B cell (primary cell): ENCODE measurements around the gene QRFP. TPM values are rescaled to one million over a fixed set of nuclear protein-coding genes. Genes with fewer than 3 reads are reported as not detected.

Experiments
- ATAC-seq: fragments of 200-7000 bp; cut with Tn5 transposase; one replicate; pipeline ENCODE4 v1.10.0; 2021; ENCODE audit warnings: low read depth, mild to moderate bottlenecking, moderate number of reproducible peaks, moderate library complexity
- CTCF ChIA-PET: fragments of 350-600 bp; sonication (Branson Sonifier 250); formaldehyde crosslinking; loops from one replicate; lab custom pipeline; 2021; ENCODE audit warnings: antibody characterized with exemption, inconsistent platforms; lab: Charles Lee
- POLR2A ChIA-PET: fragments of 350-600 bp; sonication (Branson Sonifier 250); formaldehyde crosslinking; loops from one replicate; lab custom pipeline; 2021; ENCODE audit warnings: antibody characterized with exemption; lab: Charles Lee
- DNase-seq: peaks from one replicate; pipeline ENCODE4 v3.0.0; 2013
- H2AFZ ChIP-seq: 2 replicates; pipeline ENCODE4 v1.6.1; 2012; ENCODE audit warnings: mild to moderate bottlenecking, low read depth, low read length; ENCODE audit not compliant: insufficient read depth, poor library complexity, severe bottlenecking
- H3K27ac ChIP-seq, 2 donors: 1 replicate in 1 of 2; 2 replicates in 1 of 2; pipeline ENCODE4 v1.5.1; 2012 to 2013; ENCODE audit warnings: low read length in 2 of 2, mild to moderate bottlenecking in 2 of 2, moderate library complexity in 1 of 2
- H3K27me3 ChIP-seq, 4 experiments: fragments of 200-600 bp in 1 of 4; sonication (generic) in 1 of 4; replicated peaks in 1 of 4; 1 replicate in 2 of 4; 2 replicates in 2 of 4; pipeline versions ENCODE4 v1.6.1 to v1.7.0; 2013 to 2016; ENCODE audit warnings: low read length in 3 of 4, mild to moderate bottlenecking in 2 of 4, mixed read lengths in 1 of 4, moderate library complexity in 1 of 4; ENCODE audit not compliant: insufficient read depth in 4 of 4, control insufficient read depth in 3 of 4; ENCODE audit errors: control extremely low read depth in 1 of 4
- H3K36me3 ChIP-seq, 2 experiments: replicated peaks in 1 of 2; 1 replicate in 1 of 2; 2 replicates in 1 of 2; pipeline versions ENCODE4 v1.6.1 to v1.7.1; 2013; ENCODE audit warnings: low read length in 1 of 2; ENCODE audit not compliant: insufficient read depth in 2 of 2, control insufficient read depth in 1 of 2; ENCODE audit errors: control extremely low read depth in 1 of 2, extremely low read depth in 1 of 2
- H3K4me1 ChIP-seq, 2 donors: fragments of 200-600 bp in 1 of 2; sonication (generic) in 1 of 2; 1 replicate in 1 of 2; 2 replicates in 1 of 2; pipeline versions ENCODE4 v1.5.1 to v1.6.1; 2013 to 2017; ENCODE audit warnings: low read length in 2 of 2; ENCODE audit not compliant: control insufficient read depth in 2 of 2, insufficient read depth in 2 of 2
- H3K4me2 ChIP-seq: replicated peaks from 2 replicates; pipeline ENCODE3; 2012; ENCODE audit warnings: mild to moderate bottlenecking, low read depth, low read length; ENCODE audit not compliant: poor library complexity, severe bottlenecking
- H3K4me3 ChIP-seq, 5 experiments: fragments of 200-600 bp in 1 of 5; sonication (generic) in 1 of 5; 1 replicate in 3 of 5; 2 replicates in 2 of 5; pipeline versions ENCODE4 v1.5.1 to v1.7.0; 2011 to 2016; ENCODE audit warnings: low read length in 4 of 5, mild to moderate bottlenecking in 4 of 5, low read depth in 2 of 5, control low read depth in 1 of 5, moderate library complexity in 1 of 5; ENCODE audit not compliant: insufficient read depth in 1 of 5; ENCODE audit errors: control extremely low read depth in 1 of 5, extremely low read depth in 1 of 5
- H3K79me2 ChIP-seq: fragments of 200-600 bp; sonication (generic); one replicate; pipeline ENCODE4 v1.6.0; 2016; ENCODE audit warnings: low read length; ENCODE audit not compliant: control insufficient read depth, insufficient read depth
- H3K9ac ChIP-seq: fragments of 200-600 bp; sonication (generic); 2 replicates; pipeline ENCODE4 v1.6.1; 2017; ENCODE audit warnings: mild to moderate bottlenecking, low read length, moderate library complexity
- H3K9me3 ChIP-seq, 3 donors: one replicate each; pipeline versions ENCODE4 v1.6.1 to v1.7.1; 2013; ENCODE audit warnings: low read length in 2 of 3; ENCODE audit not compliant: control insufficient read depth in 2 of 3, insufficient read depth in 1 of 3; ENCODE audit errors: control extremely low read depth in 1 of 3
- H4K20me1 ChIP-seq: 2 replicates; pipeline ENCODE4 v1.6.0; 2012; ENCODE audit warnings: mild to moderate bottlenecking, low read length; ENCODE audit not compliant: insufficient read depth, control insufficient read depth, poor library complexity, severe bottlenecking
- H3K27ac Mint-ChIP-seq: one replicate; pipeline ENCODE4 v1.8.0; 2021; ENCODE audit warnings: mixed read lengths
- H3K27me3 Mint-ChIP-seq: one replicate; pipeline ENCODE4 v1.8.0; 2021; ENCODE audit warnings: mixed read lengths
- H3K4me1 Mint-ChIP-seq: one replicate; pipeline ENCODE4 v1.8.0; 2021; ENCODE audit warnings: mixed read lengths
- H3K4me3 Mint-ChIP-seq: one replicate; pipeline ENCODE4 v1.8.0; 2021; ENCODE audit warnings: mixed read lengths
- H3K9me3 Mint-ChIP-seq: one replicate; pipeline ENCODE4 v1.8.0; 2022; ENCODE audit warnings: mixed read lengths; ENCODE audit not compliant: insufficient read depth
- CTCF ChIP-seq: fragments of 200-600 bp; IDR thresholded peaks from one replicate; pipeline ENCODE4 v1.8.0; 2022; ENCODE audit warnings: antibody characterized with exemption, mild to moderate bottlenecking
- EZH2 ChIP-seq: IDR thresholded peaks from 2 replicates; pipeline ENCODE4 v1.6.1; 2012; ENCODE audit warnings: borderline replicate concordance, low read depth, mild to moderate bottlenecking, moderate library complexity, low read length; ENCODE audit not compliant: insufficient read depth, poor library complexity, severe bottlenecking
- WGBS: methylation state at CpG from one replicate; pipeline ENCODE4 v1.1.5; 2013; ENCODE audit warnings: missing lambda C conversion rate; ENCODE audit not compliant: insufficient coverage; 5-methylcytosine and 5-hydroxymethylcytosine counted together
- intact Hi-C: fragments of 100-400 bp; cut with micrococcal nuclease; formaldehyde crosslinking; loops from one replicate; pipeline ENCODE4 v1.10.0; 2022
- polyA plus RNA-seq: library from polyadenylated mRNA; depleted of rRNA; stranded (reverse); fragments of >200 nt; gene quantifications from 2 replicates; pipeline ENCODE4 v1.2.3, GENCODE V29; 2012
- total RNA-seq, 2 donors: library from RNA; stranded (reverse); fragments of 120-200 nt in 1 of 2; gene quantifications; 1 replicate in 1 of 2; 2 replicates in 1 of 2; pipeline versions ENCODE4 v1.2.3 to v1.2.4, GENCODE V29; 2013 to 2022

QRFP gene
- total and polyA plus RNA-seq, 2 donors (not counting 1 experiment from before 2014, with no cell fraction given) = 0.07 TPM; not detected in 1

GRCh38 chr9:130938652-130939404 lies 42.2 kb upstream of the QRFP start, which contains the start of gene FIBCD1:
FIBCD1 (minus strand) TSS chr9:130939247; CDS start chr9:130938607, 640 bp downstream.
- Histone ChIP-seq H3K27me3 (peaks cover 0 to 74% (median 35%) of the 10 kb centered on the region in 4 experiments), H3K36me3 (no peaks in the 10 kb centered on the region), H4K20me1 (no peaks in the 10 kb centered on the region), H3K4me3 (peak within 1 kb of the TSS in 3 of 5 experiments; percentile 23 to 59 (median 41)), H3K4me1 (peaks cover 19 to 32% of the 10 kb centered on the region in 2 donors), H2AFZ (peak within 1 kb of the TSS; percentile 46), H3K79me2 (no peaks in the 10 kb centered on the region), H3K9me3 (no peaks in the 10 kb centered on the region), H3K4me2 (peak within 1 kb of the TSS; percentile 77), H3K27ac (no peak within 1 kb of the TSS), H3K9ac (peak within 1 kb of the TSS; percentile 23)
- CTCF ChIA-PET = no interaction called here
- Mint-ChIP-seq H3K9me3 (no peaks in the 10 kb centered on the region), H3K4me3 (peak within 1 kb of the TSS; percentile 78), H3K27ac (no peak within 1 kb of the TSS), H3K27me3 (peaks cover 56% of the 10 kb centered on the region), H3K4me1 (peaks cover 21% of the 10 kb centered on the region)
- peak; percentile 50 for DNase-seq
- ATAC-seq = peak; percentile 21
- intact Hi-C loops = no loop called here
- TF ChIP-seq CTCF (peak; percentile 21), EZH2 (no peak)
- POLR2A ChIA-PET = no interaction called here
- 1% methylated on average over 90 of the region's 98 CpGs for WGBS

GRCh38 chr9:130938184-130938651 lies 41.6 kb upstream of the QRFP start:
- Histone ChIP-seq H3K4me1 (peaks cover 19 to 32% of the 10 kb centered on the region in 2 donors), H3K9me3 (no peaks in the 10 kb centered on the region), H3K79me2 (no peaks in the 10 kb centered on the region), H3K9ac (no peak overlapping the region), H3K4me3 (no peak overlapping the region), H3K27me3 (peaks cover 0 to 78% (median 37%) of the 10 kb centered on the region in 4 experiments), H4K20me1 (no peaks in the 10 kb centered on the region), H3K4me2 (peak overlapping the region; percentile 77), H3K36me3 (no peaks in the 10 kb centered on the region), H3K27ac (no peak overlapping the region), H2AFZ (no peak overlapping the region)
- peaks cover 21% of the 10 kb centered on the region for H3K4me1 Mint-ChIP-seq
- peak overlapping the region; percentile 33 for H3K4me3 Mint-ChIP-seq
- intact Hi-C loops = no loop called here
- H3K9me3 Mint-ChIP-seq = no peaks in the 10 kb centered on the region
- no peak for DNase-seq
- POLR2A ChIA-PET = no interaction called here
- no peak for ATAC-seq
- peaks cover 51% of the 10 kb centered on the region for H3K27me3 Mint-ChIP-seq
- H3K27ac Mint-ChIP-seq = no peak overlapping the region
- WGBS = 4% methylated on average over 47 of the region's 52 CpGs
- TF ChIP-seq EZH2 = no peak
- no peak for TF ChIP-seq CTCF
- CTCF ChIA-PET = no interaction called here
